GM08714 (cell line): ENCODE results near the gene STT3B.

ENCODE experiments used
- H3K4me3 ChIP-seq: fragments of 200-500 bp; sonication (Bioruptor generic); 2 replicates; pipeline ENCODE4 v1.5.1; 2014; ENCODE audit warnings: mild to moderate bottlenecking, low read length, inconsistent platforms
- ZNF274 ChIP-seq: IDR thresholded peaks from 2 replicates; pipeline ENCODE4 v1.6.1; 2012; ENCODE audit warnings: mild to moderate bottlenecking, low read depth, low read length

Gene STT3B

DNA sequence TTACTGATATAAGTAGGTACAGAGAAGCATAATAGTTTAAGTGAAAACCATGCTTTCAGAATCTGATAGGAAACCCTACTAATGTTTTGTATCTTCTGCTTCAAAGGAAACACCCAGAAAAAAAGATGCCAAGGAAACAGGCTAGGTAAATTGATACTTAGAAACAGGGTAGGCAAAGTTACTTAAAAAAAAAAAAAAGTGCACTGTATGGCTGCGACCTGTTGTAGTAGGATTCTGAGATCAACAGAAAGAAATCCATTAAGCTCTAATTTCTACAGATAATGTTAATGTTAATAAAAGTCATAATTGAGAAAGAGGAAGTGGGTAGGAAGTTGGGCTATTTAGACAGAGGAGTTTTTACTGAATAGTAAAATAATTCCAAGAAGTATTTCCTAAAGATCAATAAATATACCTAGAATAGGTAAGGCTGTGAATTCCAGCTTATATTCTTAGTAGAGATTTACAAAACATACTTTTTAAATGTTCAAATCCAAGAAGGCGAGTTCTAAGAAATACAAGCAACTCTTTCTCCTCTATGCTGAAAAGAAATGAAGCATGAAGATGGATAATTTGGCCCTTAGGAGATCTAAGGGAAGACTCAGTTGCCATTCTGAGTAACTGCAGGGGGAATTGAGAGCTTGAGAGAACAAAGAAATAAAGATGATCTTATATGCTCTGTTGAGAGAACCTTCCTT is 24.1 kb upstream of the STT3B start:
- TF ChIP-seq ZNF274 = no peak
- no peak overlapping the region for H3K4me3 ChIP-seq

DNA sequence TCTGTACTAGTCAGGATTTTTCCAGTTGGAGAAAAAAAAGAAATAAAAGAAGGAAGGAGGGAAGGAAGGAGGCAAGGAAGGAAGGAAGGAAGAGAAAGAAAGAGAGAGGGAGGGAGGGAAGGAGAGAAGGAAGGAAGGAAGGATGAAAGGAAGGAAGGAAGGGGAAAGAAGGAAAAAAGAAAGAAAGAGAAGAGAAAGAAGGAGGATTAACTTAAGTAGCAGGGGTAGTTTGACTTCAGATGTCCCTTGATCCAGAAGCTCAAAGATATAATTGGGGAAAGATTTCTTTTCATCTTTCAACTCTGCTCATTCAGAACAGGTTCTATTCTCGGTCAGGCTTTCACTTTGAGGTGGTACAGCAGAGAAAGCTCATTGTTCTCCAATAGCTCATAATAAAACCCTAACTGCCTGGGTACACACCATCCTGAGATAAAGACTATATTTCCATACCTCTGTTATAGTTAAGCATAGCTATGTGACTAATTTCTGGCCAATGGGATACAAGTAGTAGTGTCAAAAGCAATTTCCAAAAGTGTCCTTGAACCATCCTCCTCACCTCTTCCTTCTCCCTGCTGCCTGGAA is 23.5 kb upstream of the STT3B start:
- no peak overlapping the region for H3K4me3 ChIP-seq
- no peak for TF ChIP-seq ZNF274

DNA sequence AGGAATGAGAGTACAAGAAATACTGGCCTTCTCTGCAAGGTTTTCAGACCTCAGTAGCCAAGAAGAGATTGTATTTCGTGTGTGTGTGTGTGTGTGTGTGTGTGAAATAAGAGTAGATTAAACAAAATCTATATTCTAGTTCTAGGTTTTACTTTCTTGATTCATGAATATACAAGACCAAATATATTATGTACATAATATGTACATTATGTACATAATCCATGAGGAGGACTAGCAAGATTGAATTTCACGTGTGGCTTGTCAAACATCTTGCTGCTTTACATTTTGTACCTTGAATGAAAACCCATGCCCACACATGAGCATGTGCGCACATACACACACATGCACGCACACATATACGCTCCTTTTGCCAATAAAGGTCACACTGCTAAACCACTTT is 18.2 kb upstream of the STT3B start:
- no peak overlapping the region for H3K4me3 ChIP-seq
- no peak for TF ChIP-seq ZNF274

GRCh38 chr3:31515486-31516284 is 17.0 kb upstream of the STT3B start:
- no peak for TF ChIP-seq ZNF274

GRCh38 chr3:31516757-31517156 is 16.0 kb upstream of the STT3B start:
- H3K4me3 ChIP-seq = no peak overlapping the region
- TF ChIP-seq ZNF274 = no peak

More at GRCh38 chr3:31515486-31516284, 17.0 kb upstream of the STT3B start:
- H3K4me3 ChIP-seq = no peak overlapping the region

DNA sequence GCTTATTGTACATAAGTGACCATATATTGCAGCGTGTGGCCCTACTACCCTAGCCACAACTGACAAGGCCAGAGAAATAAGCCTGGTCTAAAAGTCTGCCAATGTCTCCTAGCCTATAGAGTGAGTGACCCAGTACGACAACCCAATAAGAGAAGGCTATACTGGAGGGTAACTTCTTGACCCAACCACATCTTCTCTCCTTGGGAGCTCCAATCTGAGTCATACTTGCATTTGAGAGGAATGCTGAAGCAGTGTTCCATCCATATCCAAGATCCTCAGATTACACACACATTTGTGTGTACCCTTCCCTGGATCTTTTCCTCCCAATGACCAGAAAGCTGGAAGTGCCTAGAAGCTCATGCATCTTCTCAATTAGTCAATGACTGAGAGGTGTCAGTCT is 11.3 kb upstream of the STT3B start:
- no peak overlapping the region for H3K4me3 ChIP-seq
- no peak for TF ChIP-seq ZNF274

GRCh38 chr3:31522152-31522551 is 10.6 kb upstream of the STT3B start:
- TF ChIP-seq ZNF274 = no peak
- H3K4me3 ChIP-seq = no peak overlapping the region

GRCh38 chr3:31523543-31523942 is 9.2 kb upstream of the STT3B start:
- no peak for TF ChIP-seq ZNF274

GRCh38 chr3:31525532-31525931 is 7.2 kb upstream of the STT3B start:
- no peak for TF ChIP-seq ZNF274

More at GRCh38 chr3:31523543-31523942, 9.2 kb upstream of the STT3B start:
- no peak overlapping the region for H3K4me3 ChIP-seq

DNA sequence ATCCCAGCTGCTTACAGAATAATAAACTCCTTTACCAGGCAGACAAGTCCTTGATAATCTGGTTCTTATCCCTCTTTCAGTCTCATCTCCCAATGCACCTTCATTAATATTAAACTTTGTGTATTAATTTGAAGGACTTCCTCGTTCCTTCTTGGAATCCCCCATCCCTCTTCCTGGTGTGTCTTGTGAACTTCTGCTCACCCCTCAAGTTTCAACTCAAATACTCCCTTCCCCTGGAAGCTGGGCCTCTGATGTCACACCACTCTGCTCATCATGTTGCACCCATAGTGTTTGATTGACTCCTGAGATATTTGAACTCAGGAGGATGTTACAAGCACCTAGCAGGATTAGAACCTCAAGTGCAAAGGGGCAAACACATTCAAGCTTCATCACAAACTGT is 3.3 kb upstream of the STT3B start:
- no peak overlapping the region for H3K4me3 ChIP-seq
- no peak for TF ChIP-seq ZNF274

More at GRCh38 chr3:31525532-31525931, 7.2 kb upstream of the STT3B start:
- H3K4me3 ChIP-seq = no peak overlapping the region

- TF ChIP-seq ZNF274 = no peak
- H3K4me3 ChIP-seq = no peak overlapping the region; the same call in 1 of the 2 replicates
Observed at GRCh38 chr3:31530039-31530959, 2.4 kb upstream of the STT3B start.

- H3K4me3 ChIP-seq = no peak overlapping the region; the same call in 1 of the 2 replicates
- TF ChIP-seq ZNF274 = no peak
Observed at GRCh38 chr3:31530960-31531335, 1.8 kb upstream of the STT3B start.

DNA sequence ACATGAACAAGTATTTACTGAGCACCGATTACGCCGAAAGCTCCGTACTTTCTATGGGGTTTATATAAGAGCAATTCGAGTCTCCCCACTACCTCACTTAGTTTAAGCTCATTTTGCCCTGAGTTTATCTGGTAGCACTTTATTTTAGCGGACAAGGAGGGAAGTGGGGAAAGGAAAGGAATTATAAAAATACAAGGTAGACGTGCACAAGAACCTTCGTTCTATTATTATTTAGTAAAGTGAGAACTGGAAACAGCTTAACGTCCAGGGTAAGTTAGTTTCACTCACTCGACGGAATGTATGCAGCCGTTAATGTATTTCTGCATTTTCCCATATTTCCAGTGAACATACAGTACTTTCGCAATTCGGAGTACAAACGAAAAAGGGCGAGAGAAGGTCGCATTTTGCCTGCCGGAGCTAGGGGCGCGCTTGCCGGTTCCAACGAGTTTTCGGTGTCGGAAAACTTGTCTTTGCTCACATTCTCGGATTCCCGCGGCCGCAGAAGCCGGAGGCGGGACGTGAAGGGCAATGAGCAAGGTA is 1.2 kb upstream of the STT3B start:
- TF ChIP-seq ZNF274 = no peak
- peak overlapping the region; percentile 76 for H3K4me3 ChIP-seq

- H3K4me3 ChIP-seq = peak overlapping the region; percentile 99
- no peak for TF ChIP-seq ZNF274
Observed at GRCh38 chr3:31531992-31532586, 636 bp upstream of the STT3B start.
